SK-N-MC (cell line): ENCODE data around the gene TTC9C.

Experiments
- DNase-seq: peaks from one replicate; pipeline ENCODE4 v3.0.0-alpha.2; 2011; ENCODE audit warnings: low read depth, low spot score
- H3K27ac ChIP-seq: fragments of 200-600 bp; sonication (generic); 2 replicates; pipeline ENCODE4 v1.5.1; 2016; ENCODE audit warnings: mixed run types
- H3K36me3 ChIP-seq: fragments of 200-600 bp; sonication (generic); 2 replicates; pipeline ENCODE4 v1.6.1; 2017; ENCODE audit warnings: antibody characterized with exemption, low read length, mixed read lengths; ENCODE audit not compliant: insufficient read depth
- H3K4me3 ChIP-seq: fragments of 200-600 bp; sonication (generic); 2 replicates; pipeline ENCODE4 v1.5.1; 2016
- H3K9ac ChIP-seq: fragments of 200-600 bp; sonication (generic); 2 replicates; pipeline ENCODE4 v1.8.0; 2017; ENCODE audit warnings: mixed run types, mixed read lengths; ENCODE audit not compliant: insufficient read length
- H3K9me3 ChIP-seq: fragments of 200-600 bp; sonication (generic); 2 replicates; pipeline ENCODE4 v1.6.1; 2017; ENCODE audit warnings: low read depth, mild to moderate bottlenecking, antibody characterized with exemption, low read length, moderate library complexity, mixed read lengths
- EZH2 ChIP-seq: fragments of 200-600 bp; sonication (generic); IDR thresholded peaks from one replicate; pipeline ENCODE4 v1.6.1; 2017; ENCODE audit warnings: antibody characterized with exemption
- FOXP2 ChIP-seq: optimal IDR thresholded peaks from 2 replicates; pipeline ENCODE3; 2011; ENCODE audit warnings: mild to moderate bottlenecking, moderate library complexity; ENCODE audit not compliant: insufficient read depth; ENCODE audit errors: extremely low read length, control extremely low read depth
- POLR2AphosphoS5 ChIP-seq: IDR thresholded peaks from 2 replicates; pipeline ENCODE4 v1.6.1; 2012; ENCODE audit warnings: mild to moderate bottlenecking, low read depth, low read length, borderline replicate concordance

Gene TTC9C

DNA sequence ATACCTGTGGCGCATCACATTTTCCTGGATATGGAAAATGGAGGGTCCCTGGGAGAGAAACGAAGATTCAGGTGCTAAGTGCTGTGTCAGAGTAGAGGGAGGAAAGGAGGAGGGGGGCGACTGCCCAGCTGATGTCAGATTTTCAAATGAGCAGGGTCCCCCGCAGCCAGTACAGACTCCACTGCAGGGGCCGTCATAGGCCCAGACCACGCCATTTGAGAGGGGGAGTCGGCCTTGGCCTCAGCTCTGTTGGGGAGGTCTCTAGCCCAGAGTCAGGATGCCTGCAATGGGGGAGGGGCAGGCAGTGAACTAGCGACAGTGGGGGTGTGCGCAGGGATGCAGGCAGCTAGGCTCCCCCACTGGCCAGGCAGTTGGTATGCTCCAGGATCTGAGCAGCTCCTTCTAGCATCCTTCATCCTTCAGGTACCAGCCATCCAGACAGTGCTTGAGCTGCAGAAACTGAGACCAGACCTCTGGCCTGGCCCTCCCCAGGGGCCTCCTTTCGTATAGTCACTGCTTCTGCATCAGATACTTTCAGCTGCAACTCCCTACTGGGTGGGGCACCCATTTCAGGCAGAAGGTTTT lies 20.9 kb upstream of the TTC9C start, which contains the start of the genes BSCL2 and GNG3:
Gene BSCL2 (minus strand): TSS at position 148 of the 585 bp plus-strand sequence. CDS start 229 bp downstream, outside the sequence.
Gene GNG3 (plus strand): TSS at position 400 of the 585 bp plus-strand sequence. CDS start 620 bp downstream, outside the sequence.
- no peak for DNase-seq
- TF ChIP-seq FOXP2, result no peak
- peak; percentile 49; the same call in 1 of the 2 replicates for TF ChIP-seq POLR2AphosphoS5
- no peak for TF ChIP-seq EZH2
- H3K36me3 ChIP-seq, result peaks cover 45% of the 10 kb centered on the region
- H3K4me3 ChIP-seq, result peak within 1 kb of the TSS; percentile 79
- H3K27ac ChIP-seq, result peak within 1 kb of the TSS; percentile 71
- peak within 1 kb of the TSS; percentile 47 for H3K9ac ChIP-seq
- H3K9me3 ChIP-seq, result no peaks in the 10 kb centered on the region

DNA sequence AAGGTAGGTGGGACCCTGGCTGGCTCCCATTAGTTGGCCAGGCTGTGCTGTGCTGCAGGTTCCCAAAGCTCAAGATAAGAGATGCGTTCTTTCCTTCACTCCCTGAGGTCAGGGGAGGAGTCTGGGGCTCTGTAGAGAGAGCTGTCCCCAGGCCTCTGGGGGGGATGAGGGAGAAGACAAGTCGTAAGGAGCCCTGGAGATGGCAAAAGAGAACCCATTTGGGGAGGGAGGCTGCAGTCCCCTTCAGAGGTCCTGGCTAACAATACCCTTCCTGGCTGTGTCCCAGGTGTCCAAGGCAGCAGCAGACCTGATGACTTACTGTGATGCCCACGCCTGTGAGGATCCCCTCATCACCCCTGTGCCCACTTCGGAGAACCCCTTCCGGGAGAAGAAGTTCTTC lies 19.9 kb upstream of the TTC9C start:
- Histone ChIP-seq H3K36me3 (peaks cover 52% of the 10 kb centered on the region), H3K4me3 (no peak overlapping the region), H3K9ac (peak overlapping the region; percentile 37), H3K27ac (peak overlapping the region; percentile 71; the same call in 1 of the 2 replicates), H3K9me3 (no peaks in the 10 kb centered on the region)
- DNase-seq, result no peak
- TF ChIP-seq POLR2AphosphoS5 (no peak), EZH2 (no peak), FOXP2 (no peak)

DNA sequence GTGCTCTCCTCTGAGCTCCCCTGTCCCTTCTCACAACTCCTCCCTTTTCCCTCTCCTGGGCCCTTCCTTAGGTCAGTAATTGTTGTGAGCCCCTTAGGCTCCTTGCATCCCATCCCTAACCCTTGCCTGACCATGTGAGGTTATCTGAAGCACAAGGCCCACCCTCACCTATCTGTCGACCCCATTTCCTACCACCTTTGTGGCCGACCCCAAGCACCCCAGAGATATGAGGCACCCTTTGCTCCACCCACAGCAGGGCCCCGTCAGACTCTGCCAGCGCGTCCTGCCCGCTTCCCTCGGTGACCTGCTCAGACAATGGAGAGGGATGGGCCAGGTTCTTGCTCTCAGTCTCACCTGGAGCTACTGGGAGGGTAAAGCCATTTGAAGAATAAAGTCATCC lies 19.5 kb upstream of the TTC9C start:
- DNase-seq, result no peak
- no peak for TF ChIP-seq EZH2
- no peak for TF ChIP-seq FOXP2
- no peak for TF ChIP-seq POLR2AphosphoS5
- no peaks in the 10 kb centered on the region for H3K9me3 ChIP-seq
- peak overlapping the region; percentile 71 for H3K27ac ChIP-seq
- peak overlapping the region; percentile 67 for H3K4me3 ChIP-seq
- peak overlapping the region; percentile 37 for H3K9ac ChIP-seq
- H3K36me3 ChIP-seq, result peaks cover 56% of the 10 kb centered on the region

DNA sequence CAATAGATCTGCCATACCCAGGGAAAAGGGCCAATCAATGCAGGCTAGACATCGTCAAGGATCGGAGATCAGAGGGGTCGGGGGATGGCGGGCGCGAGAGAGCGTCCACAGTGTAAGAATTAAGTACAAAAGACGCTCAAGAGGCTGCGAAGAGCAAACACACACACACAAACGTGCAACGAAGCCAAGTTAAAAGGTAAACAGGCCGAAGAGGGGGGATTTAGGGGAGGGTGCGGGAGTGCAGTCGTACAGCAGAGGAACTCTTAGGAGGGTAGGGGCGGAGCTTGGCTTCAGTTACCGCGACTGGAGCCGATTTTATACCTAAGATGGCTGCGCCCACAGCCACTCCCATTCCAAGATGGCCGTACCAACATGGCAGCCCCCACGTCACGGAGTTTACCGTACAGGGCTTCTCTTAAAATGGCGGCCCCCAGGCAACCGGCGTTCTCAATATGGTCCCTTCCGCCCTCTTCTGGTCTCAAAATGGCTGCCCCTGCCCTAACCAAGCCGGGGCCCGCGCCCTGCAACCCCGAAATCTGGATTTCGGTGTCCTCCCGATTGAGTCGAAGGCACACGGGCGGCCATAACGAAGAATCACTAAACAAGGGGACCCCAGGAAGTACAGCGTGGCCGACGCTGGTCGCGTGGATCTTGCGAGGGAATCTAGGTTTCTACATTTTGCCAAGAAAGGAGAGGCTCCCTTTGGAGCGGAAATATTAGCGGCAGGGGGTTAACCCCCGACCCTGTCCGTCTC lies 18.9 kb upstream of the TTC9C start:
- Histone ChIP-seq H3K9ac (peak overlapping the region; percentile 61), H3K9me3 (no peaks in the 10 kb centered on the region), H3K4me3 (peak overlapping the region; percentile 67), H3K36me3 (peaks cover 61% of the 10 kb centered on the region), H3K27ac (peak overlapping the region; percentile 92)
- TF ChIP-seq POLR2AphosphoS5 (peak; percentile 69), FOXP2 (no peak)
- peak; percentile 78 for DNase-seq

DNA sequence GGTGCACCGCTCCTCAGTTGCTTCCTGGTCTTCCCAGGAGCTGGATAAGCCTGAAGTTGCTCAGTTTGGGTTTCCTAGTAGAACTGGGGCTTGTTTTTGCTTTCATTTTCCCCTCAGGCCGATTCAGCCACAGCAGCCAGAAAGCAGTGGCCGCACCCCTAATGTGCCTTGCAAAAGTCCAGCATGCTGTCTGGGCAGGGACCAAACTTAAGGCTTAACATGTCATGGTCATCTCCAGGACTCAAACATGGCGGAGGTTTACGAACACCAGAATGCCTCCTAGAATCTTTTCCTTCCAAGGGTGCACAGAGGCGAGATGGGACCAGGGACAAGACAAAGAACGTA lies 18.3 kb upstream of the TTC9C start:
- no peak for DNase-seq
- TF ChIP-seq EZH2 (no peak), POLR2AphosphoS5 (no peak)
- Histone ChIP-seq H3K4me3 (peak overlapping the region; percentile 59), H3K36me3 (peaks cover 61% of the 10 kb centered on the region), H3K27ac (peak overlapping the region; percentile 92), H3K9me3 (no peaks in the 10 kb centered on the region), H3K9ac (peak overlapping the region; percentile 61)

DNA sequence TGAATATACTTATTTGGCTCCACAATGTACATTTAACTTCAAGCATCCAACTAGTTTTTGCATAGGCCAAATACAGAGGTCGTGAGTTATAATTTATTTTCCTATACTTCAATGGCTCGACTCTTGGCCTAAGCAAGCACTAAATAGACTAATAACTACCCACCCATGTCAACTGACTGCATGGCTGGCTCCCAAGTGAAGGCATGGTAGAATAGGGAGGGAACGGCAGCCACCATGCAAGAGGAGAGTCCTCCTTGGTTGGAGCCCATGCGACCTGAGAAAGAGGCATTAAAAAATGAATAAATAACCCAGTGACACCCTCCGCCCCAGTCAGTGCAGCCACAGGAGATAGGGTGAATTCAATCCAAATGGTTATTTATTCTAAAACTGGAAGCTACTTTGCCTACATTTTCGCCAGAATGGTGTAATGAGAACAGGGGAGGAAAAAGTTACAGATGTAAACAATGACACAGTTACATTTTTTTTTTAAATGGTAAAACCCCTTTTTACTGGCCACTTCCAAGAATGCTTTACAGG lies 15.9 kb upstream of the TTC9C start:
- Histone ChIP-seq H3K9ac (no peak overlapping the region), H3K4me3 (no peak overlapping the region), H3K9me3 (no peaks in the 10 kb centered on the region), H3K27ac (peak overlapping the region; percentile 70; the same call in 1 of the 2 replicates), H3K36me3 (peaks cover 81% of the 10 kb centered on the region)
- no peak for DNase-seq
- TF ChIP-seq EZH2 (no peak), FOXP2 (no peak), POLR2AphosphoS5 (no peak)

DNA sequence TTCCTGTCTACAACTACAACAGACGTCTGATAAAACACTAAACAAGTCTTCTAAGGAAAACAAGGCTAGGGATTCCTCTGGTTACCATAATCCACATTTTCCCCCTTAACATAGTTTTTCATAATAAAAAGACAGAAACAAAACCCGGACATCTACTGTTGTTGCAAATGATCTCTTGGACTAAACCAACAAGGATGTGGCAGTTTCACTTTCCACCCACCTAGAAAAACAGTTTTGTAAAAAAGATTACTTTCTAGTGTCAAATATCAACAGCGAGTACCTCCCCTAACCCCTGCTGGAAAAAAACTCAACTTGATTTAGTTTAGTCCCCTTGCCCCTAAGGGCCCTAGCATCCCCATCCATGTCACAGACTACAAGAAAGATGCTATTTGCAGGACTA lies 15.4 kb upstream of the TTC9C start:
- peaks cover 82% of the 10 kb centered on the region for H3K36me3 ChIP-seq
- H3K4me3 ChIP-seq, result no peak overlapping the region
- DNase-seq, result no peak
- H3K27ac ChIP-seq, result peak overlapping the region; percentile 70; the same call in 1 of the 2 replicates
- H3K9me3 ChIP-seq, result no peaks in the 10 kb centered on the region
- TF ChIP-seq POLR2AphosphoS5 (no peak), EZH2 (no peak), FOXP2 (no peak)
- no peak overlapping the region for H3K9ac ChIP-seq

DNA sequence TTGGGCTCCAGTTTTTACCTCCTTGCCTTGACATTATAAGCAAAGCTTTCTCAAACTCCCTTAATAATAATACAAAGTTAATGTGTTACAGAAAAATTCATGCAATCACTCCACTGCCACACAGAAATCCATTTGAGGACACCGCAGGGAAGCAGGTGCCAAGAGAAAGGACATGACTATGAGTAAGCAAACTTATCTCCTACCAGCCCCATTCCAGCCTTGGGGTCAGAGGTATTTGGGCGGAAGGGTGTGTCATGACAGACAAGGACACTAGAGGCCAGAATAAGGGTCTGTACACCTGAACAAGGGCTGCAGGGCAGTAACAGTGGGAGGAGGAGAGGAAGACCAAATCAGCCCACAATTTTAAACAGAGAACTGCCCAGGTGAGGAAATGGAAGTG lies 14.9 kb upstream of the TTC9C start:
- Histone ChIP-seq H3K4me3 (no peak overlapping the region), H3K9me3 (no peaks in the 10 kb centered on the region), H3K9ac (no peak overlapping the region), H3K36me3 (peaks cover 86% of the 10 kb centered on the region), H3K27ac (peak overlapping the region; percentile 70)
- no peak for DNase-seq
- TF ChIP-seq POLR2AphosphoS5 (no peak), FOXP2 (no peak), EZH2 (no peak)
